ENCODE measurements around the gene PEAK1. TPM values are rescaled to one million over a fixed set of nuclear protein-coding genes. Genes with fewer than 3 reads are reported as not detected.

Gene PEAK1
- total RNA-seq, 1 experiment from 2014 or later = 21.2 TPM

GRCh38 chr15:77224352-77224751 lies 195.6 kb downstream of the PEAK1 start:
- H2AK5ac ChIP-seq (ENCODE audit: insufficient read length, low read length) = no peak overlapping the region
- Mint-ChIP-seq H3K4me1 (peaks cover 16 to 26% of the 10 kb centered on the region in 2 experiments), H3K4me3 (no peak overlapping the region), H3K27me3 (ENCODE audit: low read depth) (no peaks in the 10 kb centered on the region), H3K36me3 (ENCODE audit: insufficient read depth in 1 of 3, low read depth in 3 of 3) (no peaks in the 10 kb centered on the region), H3K9me3 (no peaks in the 10 kb centered on the region), H3K27ac (peak overlapping the region; percentile 17 to 58 (median 40); a peak in 4 of 7 replicates)
- H4K5ac ChIP-seq (ENCODE audit: insufficient read length, low read depth, low read length) = no peak overlapping the region
- H3K23ac ChIP-seq (ENCODE audit: insufficient read length, low read depth, low read length) = no peak overlapping the region
- no peaks in the 10 kb centered on the region for H3K79me2 ChIP-seq (ENCODE audit: insufficient read depth, low read length)
- no peak overlapping the region for H3K4ac ChIP-seq (ENCODE audit: low read depth, low read length)
- H2AFZ ChIP-seq (ENCODE audit: low read length) = no peak overlapping the region
- no peak overlapping the region for H4K91ac ChIP-seq (ENCODE audit: insufficient read length, low read depth, low read length)
- no peak overlapping the region for H3K18ac ChIP-seq (ENCODE audit: insufficient read length, low read depth, low read length)
- no peak overlapping the region for H2BK12ac ChIP-seq (ENCODE audit: insufficient read length, low read depth, low read length)
- H2BK5ac ChIP-seq (ENCODE audit: insufficient read length, low read length) = no peak overlapping the region
- H3K14ac ChIP-seq (ENCODE audit: insufficient read depth, low read length) = no peak overlapping the region
- no peak overlapping the region for H3K9ac ChIP-seq (ENCODE audit: extremely low read depth, insufficient read length, low read length)
- no peak overlapping the region for H3K27ac ChIP-seq (ENCODE audit: insufficient read length, low read depth, low read length)
- H3K4me1 ChIP-seq (ENCODE audit: insufficient read depth, low read length) = peaks cover 1% of the 10 kb centered on the region; the same call in 1 of the 2 replicates
- H3K56ac ChIP-seq (ENCODE audit: insufficient read length, low read depth, low read length) = no peak overlapping the region
- no peak overlapping the region for H4K8ac ChIP-seq (replicated peaks; ENCODE audit: insufficient read length, low read depth, low read length)
- no peaks in the 10 kb centered on the region for H3K23me2 ChIP-seq (ENCODE audit: insufficient read length, low read depth, low read length, poor library complexity, severe bottlenecking)
- H2BK20ac ChIP-seq (ENCODE audit: low read depth, low read length, poor library complexity, severe bottlenecking) = no peak overlapping the region
- H2BK15ac ChIP-seq (ENCODE audit: low read depth, low read length) = no peak overlapping the region
- no peak for DNase-seq
- no peak overlapping the region for H3T11ph ChIP-seq (ENCODE audit: low read length)
- no peaks in the 10 kb centered on the region for H3K27me3 ChIP-seq (ENCODE audit: insufficient read depth, low read length)
- H2BK120ac ChIP-seq (ENCODE audit: low read depth, low read length, poor library complexity, severe bottlenecking) = no peak overlapping the region
- no peaks in the 10 kb centered on the region for H3K79me1 ChIP-seq (ENCODE audit: insufficient read depth, low read depth, low read length, poor library complexity, severe bottlenecking)
- no CpG with 5 or more reads among the region's 1 CpG for WGBS (ENCODE audit: extremely low coverage, insufficient read length, low lambda C conversion rate)
- no peaks in the 10 kb centered on the region for H4K20me1 ChIP-seq (ENCODE audit: control insufficient read depth, insufficient read depth, insufficient read length)
- no peaks in the 10 kb centered on the region for H3K9me3 ChIP-seq (ENCODE audit: control insufficient read depth, low read depth, low read length)
- no peak for TF ChIP-seq CTCF (conservative IDR thresholded peaks at IDR 0.05)
- no peak overlapping the region for H3K4me2 ChIP-seq (ENCODE audit: insufficient read depth, insufficient read length, low read length)

Data from H9 (cell line).